ENCODE results near the gene PIKFYVE. TPM values are rescaled to one million over a fixed set of nuclear protein-coding genes. Genes with fewer than 3 reads are reported as not detected.

PIKFYVE gene
- total RNA-seq, 4 donors from 2014 or later, result 35.2 to 51.3 (median 41.7) TPM

DNA sequence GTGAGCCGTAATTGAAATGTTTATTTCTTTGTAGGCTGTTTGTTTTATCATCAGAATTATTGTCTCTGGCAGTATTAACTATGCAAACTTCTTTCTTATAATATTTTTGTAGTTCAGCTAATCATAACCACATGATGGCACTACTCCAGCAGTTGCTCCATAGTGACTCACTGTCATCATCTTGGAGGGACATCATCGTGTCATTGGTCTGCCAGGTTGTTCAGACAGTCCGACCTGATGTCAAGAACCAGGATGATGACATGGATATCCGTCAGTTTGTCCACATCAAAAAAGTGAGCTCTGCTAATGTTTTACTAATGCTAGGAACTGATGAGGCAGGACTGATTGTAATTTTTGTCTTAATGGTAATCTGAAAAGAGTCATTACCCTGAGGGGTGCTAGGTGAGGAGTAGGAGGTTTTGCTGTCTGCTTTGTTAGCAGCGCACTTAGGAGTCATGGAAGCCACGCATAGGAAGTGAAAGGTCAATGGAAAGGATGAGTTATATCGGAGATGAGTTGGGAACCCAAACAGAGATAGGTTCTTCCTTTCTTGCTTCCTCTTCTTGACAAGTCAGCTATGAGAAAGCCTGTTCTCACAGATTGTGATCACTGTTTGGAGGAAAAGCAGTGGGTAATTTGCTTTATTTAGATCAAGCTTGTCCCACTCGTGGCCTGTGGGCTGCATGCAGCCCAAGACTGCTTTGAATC lies 49.2 kb downstream of the PIKFYVE start:
- TF ChIP-seq, protein P1, sequence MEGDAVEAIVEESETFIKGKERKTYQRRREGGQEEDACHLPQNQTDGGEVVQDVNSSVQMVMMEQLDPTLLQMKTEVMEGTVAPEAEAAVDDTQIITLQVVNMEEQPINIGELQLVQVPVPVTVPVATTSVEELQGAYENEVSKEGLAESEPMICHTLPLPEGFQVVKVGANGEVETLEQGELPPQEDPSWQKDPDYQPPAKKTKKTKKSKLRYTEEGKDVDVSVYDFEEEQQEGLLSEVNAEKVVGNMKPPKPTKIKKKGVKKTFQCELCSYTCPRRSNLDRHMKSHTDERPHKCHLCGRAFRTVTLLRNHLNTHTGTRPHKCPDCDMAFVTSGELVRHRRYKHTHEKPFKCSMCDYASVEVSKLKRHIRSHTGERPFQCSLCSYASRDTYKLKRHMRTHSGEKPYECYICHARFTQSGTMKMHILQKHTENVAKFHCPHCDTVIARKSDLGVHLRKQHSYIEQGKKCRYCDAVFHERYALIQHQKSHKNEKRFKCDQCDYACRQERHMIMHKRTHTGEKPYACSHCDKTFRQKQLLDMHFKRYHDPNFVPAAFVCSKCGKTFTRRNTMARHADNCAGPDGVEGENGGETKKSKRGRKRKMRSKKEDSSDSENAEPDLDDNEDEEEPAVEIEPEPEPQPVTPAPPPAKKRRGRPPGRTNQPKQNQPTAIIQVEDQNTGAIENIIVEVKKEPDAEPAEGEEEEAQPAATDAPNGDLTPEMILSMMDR (IDR thresholded peaks at IDR 0.05), result no peak
- no peak for TF ChIP-seq POLR2A (IDR thresholded peaks at IDR 0.05)
- Histone ChIP-seq H3K4me1 (peaks cover 0 to 17% of the 10 kb centered on the region in 2 donors), H3K4me3 (replicated peaks in 1 of 3) (no peak overlapping the region), H3K27ac (no peak overlapping the region), H3K27me3 (no peaks in the 10 kb centered on the region), H3K9me3 (no peaks in the 10 kb centered on the region), H3K36me3 (peaks cover 9 to 19% of the 10 kb centered on the region in 2 donors)
- peak in 1 of 2 donors; percentile 5 for DNase-seq
- intact Hi-C loops (cut with DNase I), result no loop called here
- 82% methylated on average over 8 of the region's 8 CpGs for WGBS, 2 donors

DNA sequence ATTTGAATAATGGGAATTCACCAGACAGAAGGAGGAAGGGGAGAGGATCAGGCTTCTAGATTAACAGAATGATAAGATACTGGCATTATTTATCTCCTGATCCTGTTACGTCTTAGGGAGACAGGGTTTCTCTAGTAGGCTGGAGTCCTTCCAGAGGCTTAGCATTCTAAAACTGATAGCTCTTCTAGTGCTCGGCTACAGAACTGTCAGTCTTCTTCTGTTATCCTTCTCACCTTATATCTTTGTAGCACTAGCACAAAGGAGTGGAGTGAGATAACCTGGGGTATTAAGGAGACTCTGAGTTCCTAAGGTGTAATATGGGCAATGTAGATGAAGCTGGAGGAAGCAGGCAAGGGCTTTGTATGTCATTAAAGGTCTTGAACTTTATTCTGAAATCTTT lies 52.1 kb downstream of the PIKFYVE start:
- intact Hi-C loops (cut with DNase I), result no loop called here
- 95 to 98% methylated on average over 2 of the region's 2 CpGs for WGBS, 2 donors

DNA sequence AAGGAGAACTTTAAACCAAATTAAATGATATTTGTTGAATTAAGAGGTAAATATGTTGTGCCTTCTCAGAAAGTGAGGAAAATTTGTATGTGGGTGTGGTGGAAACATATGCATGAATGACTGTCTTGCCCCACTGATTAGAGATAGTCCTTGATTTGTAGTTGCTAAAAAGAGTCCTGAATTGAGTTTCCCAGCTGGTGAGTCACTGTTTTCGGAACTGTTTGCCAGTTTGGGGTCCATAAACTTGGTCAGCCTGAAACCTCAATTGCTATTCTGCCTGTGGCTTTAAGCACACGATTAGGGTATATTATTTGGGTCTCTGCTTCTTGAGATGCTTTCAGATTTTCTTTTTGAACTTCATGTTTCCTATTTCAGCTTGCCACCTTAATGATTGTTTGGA lies 53.3 kb downstream of the PIKFYVE start:
- DNase-seq, result peak in 1 of 2 donors; percentile 1
- Histone ChIP-seq H3K4me1 (peaks cover 0 to 23% of the 10 kb centered on the region in 2 donors), H3K27me3 (no peaks in the 10 kb centered on the region), H3K9me3 (no peaks in the 10 kb centered on the region), H3K27ac (peak overlapping the region in 2 of 3 donors; percentile 12 to 48), H3K4me3 (replicated peaks in 1 of 3) (no peak overlapping the region), H3K36me3 (peaks cover 7 to 17% of the 10 kb centered on the region in 2 donors)
- TF ChIP-seq, protein P1 (IDR thresholded peaks at IDR 0.05), result no peak
- TF ChIP-seq POLR2A (IDR thresholded peaks at IDR 0.05), result no peak
- WGBS, 2 donors, result 72 to 77% methylated on average over 2 of the region's 2 CpGs
- intact Hi-C loops (cut with DNase I), result no loop called here

More for the DNA sequence above, 52.1 kb downstream of the PIKFYVE start:
- no peak for DNase-seq
- TF ChIP-seq POLR2A (IDR thresholded peaks at IDR 0.05), result no peak
- TF ChIP-seq, protein P1 (IDR thresholded peaks at IDR 0.05), result no peak
- H3K9me3 ChIP-seq, result no peaks in the 10 kb centered on the region
- H3K27me3 ChIP-seq, result no peaks in the 10 kb centered on the region
- no peak overlapping the region for H3K27ac ChIP-seq
- no peak overlapping the region for H3K4me3 ChIP-seq (replicated peaks in 1 of 3)
- peaks cover 9 to 20% of the 10 kb centered on the region in 2 donors for H3K36me3 ChIP-seq
- peaks cover 0 to 23% of the 10 kb centered on the region in 2 donors for H3K4me1 ChIP-seq

DNA sequence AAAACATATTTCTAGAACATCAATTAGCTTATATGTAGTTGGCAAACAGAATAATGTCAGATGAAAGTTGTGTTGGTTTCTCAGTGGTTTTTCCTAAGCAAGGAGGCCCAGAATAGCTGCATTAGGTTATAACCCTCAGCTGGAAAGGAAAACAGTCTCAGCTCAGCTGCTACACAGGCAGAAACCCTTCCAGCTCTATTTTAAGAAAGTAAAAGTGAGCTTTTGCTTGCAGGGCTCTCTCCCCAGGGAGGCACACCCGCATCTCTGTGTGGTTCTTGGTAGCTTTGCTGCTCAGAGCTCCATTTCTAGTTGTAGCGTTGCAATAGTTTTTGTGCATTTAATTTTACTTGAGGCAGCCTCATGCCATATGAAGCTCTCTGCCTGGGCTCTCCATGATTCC lies 54.6 kb downstream of the PIKFYVE start:
- DNase-seq, result peak in 1 of 2 donors; percentile 9
- Histone ChIP-seq H3K9me3 (no peaks in the 10 kb centered on the region), H3K36me3 (peaks cover 10 to 25% of the 10 kb centered on the region in 2 donors), H3K4me1 (peaks cover 0 to 23% of the 10 kb centered on the region in 2 donors), H3K4me3 (replicated peaks in 1 of 3) (no peak overlapping the region), H3K27ac (peak overlapping the region in 2 of 3 donors; percentile 14 to 48), H3K27me3 (no peaks in the 10 kb centered on the region)
- intact Hi-C loops (cut with DNase I), result no loop called here
- WGBS, 2 donors, result 65 to 67% methylated on average over 2 of the region's 2 CpGs
- TF ChIP-seq POLR2A (IDR thresholded peaks at IDR 0.05), result no peak
- TF ChIP-seq, protein P1 (IDR thresholded peaks at IDR 0.05), result no peak

DNA sequence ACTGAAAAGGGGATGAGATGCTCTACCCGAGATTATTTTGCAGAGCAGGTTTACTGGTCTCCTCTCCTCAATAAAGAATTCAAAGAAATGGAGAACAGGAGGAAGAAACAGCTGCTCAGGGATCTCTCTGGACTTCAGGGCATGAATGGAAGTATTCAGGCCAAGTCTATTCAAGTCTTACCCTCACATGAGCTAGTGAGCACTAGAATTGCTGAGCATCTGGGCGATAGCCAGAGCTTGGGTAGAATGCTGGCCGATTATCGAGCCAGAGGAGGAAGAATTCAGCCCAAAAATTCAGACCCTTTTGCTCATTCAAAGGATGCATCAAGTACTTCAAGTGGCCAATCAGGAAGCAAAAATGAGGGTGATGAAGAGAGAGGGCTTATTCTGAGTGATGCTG lies 60.0 kb downstream of the PIKFYVE start:
- peaks cover 37 to 51% of the 10 kb centered on the region in 2 donors for H3K36me3 ChIP-seq

More for the DNA sequence above, 60.0 kb downstream of the PIKFYVE start:
- intact Hi-C loops (cut with DNase I), result no loop called here
- WGBS, 2 donors, result 88 to 90% methylated on average over 4 of the region's 4 CpGs
- H3K4me1 ChIP-seq, result peaks cover 0 to 3% of the 10 kb centered on the region in 2 donors
- TF ChIP-seq, protein P1 (IDR thresholded peaks at IDR 0.05), result no peak
- no peak for TF ChIP-seq POLR2A (IDR thresholded peaks at IDR 0.05)
- H3K9me3 ChIP-seq, result no peaks in the 10 kb centered on the region
- no peak overlapping the region for H3K27ac ChIP-seq
- DNase-seq, result no peak
- no peak overlapping the region for H3K4me3 ChIP-seq (replicated peaks in 1 of 3)
- no peaks in the 10 kb centered on the region for H3K27me3 ChIP-seq

Data from thyroid gland (tissue), 4 donors.